MM.1S (cell line): ENCODE measurements around the gene WFDC12.

Experiments
- DNase-seq: peaks from one replicate; pipeline ENCODE4 v3.0.0-alpha.2; 2015
- H2AFZ ChIP-seq: fragments of 300-600 bp; sonication (generic); 2 replicates; pipeline ENCODE4 v1.6.0; 2016; ENCODE audit warnings: antibody characterized with exemption, low read length
- H3F3A ChIP-seq: fragments of 300-600 bp; sonication (generic); 2 replicates; pipeline ENCODE4 v1.6.1; 2016; ENCODE audit warnings: mild to moderate bottlenecking, antibody characterized with exemption, low read length, moderate library complexity, mixed read lengths; ENCODE audit not compliant: insufficient read depth
- H3K27ac ChIP-seq: fragments of 300-600 bp; sonication (generic); 2 replicates; pipeline ENCODE4 v1.5.1; 2016; ENCODE audit warnings: mild to moderate bottlenecking, low read length
- H3K27me3 ChIP-seq: fragments of 300-600 bp; sonication (generic); replicated peaks from 2 replicates; pipeline ENCODE4 v1.6.0; 2016; ENCODE audit warnings: low read length; ENCODE audit not compliant: insufficient read depth
- H3K36me3 ChIP-seq: fragments of 300-600 bp; sonication (generic); replicated peaks from 2 replicates; pipeline ENCODE4 v1.6.1; 2016; ENCODE audit warnings: mild to moderate bottlenecking, low read length, mixed read lengths; ENCODE audit not compliant: insufficient read depth
- H3K4me1 ChIP-seq: fragments of 300-600 bp; sonication (generic); 2 replicates; pipeline ENCODE4 v1.6.1; 2016; ENCODE audit warnings: low read length, mixed read lengths
- H3K4me2 ChIP-seq: fragments of 300-600 bp; sonication (generic); 2 replicates; pipeline ENCODE4 v1.6.0; 2016; ENCODE audit warnings: low read depth, low read length
- H3K4me3 ChIP-seq: fragments of 300-600 bp; sonication (generic); 2 replicates; pipeline ENCODE4 v1.5.1; 2016; ENCODE audit warnings: low read length, mixed read lengths
- H3K79me2 ChIP-seq: fragments of 300-600 bp; sonication (generic); 2 replicates; pipeline ENCODE4 v1.6.1; 2016; ENCODE audit warnings: mixed run types, low read length, mixed read lengths
- H3K9ac ChIP-seq: fragments of 300-600 bp; sonication (generic); 2 replicates; pipeline ENCODE4 v1.6.1; 2016; ENCODE audit warnings: low read length, mixed read lengths
- H3K9me2 ChIP-seq: fragments of 300-600 bp; sonication (generic); replicated peaks from 2 replicates; pipeline ENCODE4 v1.6.1; 2016; ENCODE audit warnings: mild to moderate bottlenecking, low read length, mixed read lengths; ENCODE audit not compliant: insufficient read depth
- H3K9me3 ChIP-seq: fragments of 300-600 bp; sonication (generic); replicated peaks from 2 replicates; pipeline ENCODE4 v1.6.1; 2016; ENCODE audit warnings: mild to moderate bottlenecking, low read length, mixed read lengths; ENCODE audit not compliant: insufficient read depth
- H4K20me1 ChIP-seq: fragments of 300-600 bp; sonication (generic); 2 replicates; pipeline ENCODE4 v1.6.1; 2016; ENCODE audit warnings: mild to moderate bottlenecking, low read length, moderate library complexity, mixed read lengths; ENCODE audit not compliant: insufficient read depth
- EZH2 ChIP-seq: fragments of 300-600 bp; sonication (generic); optimal IDR thresholded peaks from 2 replicates; pipeline ENCODE3; 2017; ENCODE audit warnings: low read depth, mild to moderate bottlenecking, antibody characterized with exemption, low read length, mixed read lengths
- EZH2phosphoT487 ChIP-seq: fragments of 300-600 bp; sonication (generic); IDR thresholded peaks from 2 replicates; pipeline ENCODE4 v1.6.1; 2018; ENCODE audit warnings: antibody characterized with exemption, low read length
- TF ChIP-seq, protein P1 (sequence below): fragments of 300-600 bp; sonication (generic); IDR thresholded peaks from 2 replicates; pipeline ENCODE4 v1.5.1; 2016; ENCODE audit warnings: antibody characterized with exemption, low read length, mixed read lengths

WFDC12 gene

DNA sequence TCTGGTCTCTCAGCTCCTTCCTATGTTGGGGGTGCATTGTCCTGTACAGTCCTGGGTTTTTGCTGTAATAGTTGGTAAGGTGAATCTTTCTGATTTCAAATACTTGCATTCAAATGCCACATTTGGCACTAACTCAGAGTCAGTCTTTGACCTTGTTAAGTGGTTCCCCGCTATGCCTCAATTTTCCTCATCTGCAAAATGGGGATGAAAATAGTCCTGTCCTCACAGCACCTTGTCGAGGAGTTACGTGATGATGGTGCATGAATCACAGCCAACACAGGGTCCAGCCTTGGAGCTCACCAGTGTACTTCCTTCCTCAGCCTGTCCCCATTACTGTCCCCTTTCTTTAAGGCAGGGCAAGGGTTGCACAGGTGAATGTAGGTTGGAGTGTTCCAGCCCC is 10.4 kb downstream of the WFDC12 start:
- TF ChIP-seq EZH2phosphoT487: no peak
- TF ChIP-seq EZH2: no peak
- TF ChIP-seq, protein P1, sequence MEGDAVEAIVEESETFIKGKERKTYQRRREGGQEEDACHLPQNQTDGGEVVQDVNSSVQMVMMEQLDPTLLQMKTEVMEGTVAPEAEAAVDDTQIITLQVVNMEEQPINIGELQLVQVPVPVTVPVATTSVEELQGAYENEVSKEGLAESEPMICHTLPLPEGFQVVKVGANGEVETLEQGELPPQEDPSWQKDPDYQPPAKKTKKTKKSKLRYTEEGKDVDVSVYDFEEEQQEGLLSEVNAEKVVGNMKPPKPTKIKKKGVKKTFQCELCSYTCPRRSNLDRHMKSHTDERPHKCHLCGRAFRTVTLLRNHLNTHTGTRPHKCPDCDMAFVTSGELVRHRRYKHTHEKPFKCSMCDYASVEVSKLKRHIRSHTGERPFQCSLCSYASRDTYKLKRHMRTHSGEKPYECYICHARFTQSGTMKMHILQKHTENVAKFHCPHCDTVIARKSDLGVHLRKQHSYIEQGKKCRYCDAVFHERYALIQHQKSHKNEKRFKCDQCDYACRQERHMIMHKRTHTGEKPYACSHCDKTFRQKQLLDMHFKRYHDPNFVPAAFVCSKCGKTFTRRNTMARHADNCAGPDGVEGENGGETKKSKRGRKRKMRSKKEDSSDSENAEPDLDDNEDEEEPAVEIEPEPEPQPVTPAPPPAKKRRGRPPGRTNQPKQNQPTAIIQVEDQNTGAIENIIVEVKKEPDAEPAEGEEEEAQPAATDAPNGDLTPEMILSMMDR: no peak
- Histone ChIP-seq H3K36me3 (no peaks in the 10 kb centered on the region), H3F3A (no peaks in the 10 kb centered on the region), H3K4me2 (no peak overlapping the region), H3K9me3 (no peaks in the 10 kb centered on the region), H2AFZ (no peak overlapping the region), H3K4me3 (no peak overlapping the region), H3K79me2 (no peaks in the 10 kb centered on the region), H4K20me1 (no peaks in the 10 kb centered on the region), H3K9ac (no peak overlapping the region), H3K4me1 (no peaks in the 10 kb centered on the region), H3K27me3 (no peaks in the 10 kb centered on the region; the same call in 1 of the 2 replicates), H3K27ac (no peak overlapping the region), H3K9me2 (no peaks in the 10 kb centered on the region)
- no peak for DNase-seq

DNA sequence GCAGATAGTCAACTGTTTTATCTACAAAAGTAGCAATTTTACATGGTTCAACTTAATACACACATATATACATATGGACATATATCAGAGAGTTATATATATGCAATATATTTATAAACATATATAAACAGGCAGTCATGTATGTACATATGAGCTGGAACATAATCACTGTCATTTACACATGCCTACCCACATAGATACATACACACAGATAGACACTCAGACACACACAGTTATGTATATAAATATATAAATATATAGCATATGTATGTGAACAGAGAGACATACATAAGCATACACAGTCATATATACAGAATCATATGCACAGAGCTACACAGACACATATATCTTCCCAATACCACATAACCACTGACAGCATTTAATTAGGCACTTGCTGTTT is 11.5 kb downstream of the WFDC12 start:
- no peak overlapping the region for H3K9ac ChIP-seq
- no peak overlapping the region for H3K4me2 ChIP-seq
- H3K4me1 ChIP-seq: no peaks in the 10 kb centered on the region
- no peaks in the 10 kb centered on the region for H3K36me3 ChIP-seq
- H3K27me3 ChIP-seq: no peaks in the 10 kb centered on the region
- no peak overlapping the region for H3K4me3 ChIP-seq
- no peak for DNase-seq
- no peaks in the 10 kb centered on the region for H3K9me3 ChIP-seq
- H2AFZ ChIP-seq: no peak overlapping the region
- TF ChIP-seq EZH2phosphoT487: no peak
- no peak for TF ChIP-seq EZH2
- TF ChIP-seq, protein P1: no peak
- no peaks in the 10 kb centered on the region for H3K9me2 ChIP-seq
- H3K27ac ChIP-seq: no peak overlapping the region
- no peaks in the 10 kb centered on the region for H4K20me1 ChIP-seq
- no peaks in the 10 kb centered on the region for H3F3A ChIP-seq
- no peaks in the 10 kb centered on the region for H3K79me2 ChIP-seq

DNA sequence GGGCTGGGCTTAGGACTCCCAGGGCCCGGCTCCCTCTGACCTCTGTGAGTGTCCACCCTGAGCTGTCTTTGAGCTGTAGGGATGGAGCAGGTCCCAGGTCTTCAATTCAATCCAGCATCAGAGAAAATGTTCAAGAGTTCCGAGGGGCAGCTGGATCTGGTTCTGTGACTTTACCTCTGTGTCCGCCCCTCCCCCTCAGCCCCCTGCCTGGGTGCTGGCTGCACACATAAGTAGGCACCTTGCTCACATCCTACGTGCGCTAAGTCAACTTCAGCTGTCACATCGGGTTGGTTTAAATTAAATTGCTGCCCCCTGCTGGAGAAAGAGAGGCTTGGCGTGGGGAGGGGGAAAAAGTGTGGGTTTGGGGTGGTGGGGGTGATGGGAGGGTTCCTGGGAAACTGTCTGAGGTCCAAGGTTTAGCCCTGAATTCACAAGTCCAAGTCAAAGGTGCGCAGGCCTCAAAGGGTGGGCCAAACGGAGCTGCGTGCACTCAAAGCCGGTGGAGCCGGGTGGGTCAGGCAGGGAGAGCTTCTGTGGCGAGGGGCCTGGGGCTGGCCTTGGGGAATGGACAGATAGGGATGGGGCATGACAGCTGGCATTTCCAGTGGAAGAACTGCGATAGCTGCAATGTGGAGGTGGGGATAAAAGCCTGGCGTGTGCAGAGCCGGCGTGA is 12.3 kb downstream of the WFDC12 start:
- H3K27me3 ChIP-seq: no peaks in the 10 kb centered on the region
- H3F3A ChIP-seq: no peaks in the 10 kb centered on the region
- no peak overlapping the region for H3K4me3 ChIP-seq
- no peak overlapping the region for H3K9ac ChIP-seq
- H3K79me2 ChIP-seq: no peaks in the 10 kb centered on the region
- H3K4me2 ChIP-seq: no peak overlapping the region
- H3K27ac ChIP-seq: no peak overlapping the region
- H3K4me1 ChIP-seq: no peaks in the 10 kb centered on the region
- H3K9me2 ChIP-seq: no peaks in the 10 kb centered on the region
- no peaks in the 10 kb centered on the region for H3K36me3 ChIP-seq
- no peak for DNase-seq
- TF ChIP-seq EZH2 (no peak), EZH2phosphoT487 (no peak)
- TF ChIP-seq, protein P1: peak; percentile 61
- no peak overlapping the region for H2AFZ ChIP-seq
- no peaks in the 10 kb centered on the region for H4K20me1 ChIP-seq
- no peaks in the 10 kb centered on the region for H3K9me3 ChIP-seq
